BE2C (cell line): Measurements from ENCODE around the gene GINS2.

ENCODE experiments used
- DNase-seq: peaks from one replicate; pipeline ENCODE4 v3.0.0-alpha.2; 2020
- H3K27me3 ChIP-seq: fragments of 250-450 bp; sonication (Bioruptor Pico); 2 replicates; pipeline ENCODE4 v1.5.1; 2020; ENCODE audit warnings: mild to moderate bottlenecking
- H3K36me3 ChIP-seq: fragments of 250-450 bp; sonication (Bioruptor Pico); 2 replicates; pipeline ENCODE4 v1.5.1; 2020; ENCODE audit warnings: mild to moderate bottlenecking
- H3K4me1 ChIP-seq: fragments of 250-450 bp; sonication (Bioruptor Pico); 2 replicates; pipeline ENCODE4 v1.5.1; 2020
- H3K4me3 ChIP-seq: 2 replicates; pipeline ENCODE4 v1.5.1; 2011; ENCODE audit warnings: low read depth, low read length
- H3K9me3 ChIP-seq: fragments of 250-450 bp; sonication (Bioruptor Pico); 2 replicates; pipeline ENCODE4 v1.5.1; 2020
- TF ChIP-seq, protein P1 (sequence below): IDR thresholded peaks from 2 replicates; pipeline ENCODE4 v1.5.1; 2012; ENCODE audit warnings: mild to moderate bottlenecking, low read depth, low read length

Gene GINS2

DNA sequence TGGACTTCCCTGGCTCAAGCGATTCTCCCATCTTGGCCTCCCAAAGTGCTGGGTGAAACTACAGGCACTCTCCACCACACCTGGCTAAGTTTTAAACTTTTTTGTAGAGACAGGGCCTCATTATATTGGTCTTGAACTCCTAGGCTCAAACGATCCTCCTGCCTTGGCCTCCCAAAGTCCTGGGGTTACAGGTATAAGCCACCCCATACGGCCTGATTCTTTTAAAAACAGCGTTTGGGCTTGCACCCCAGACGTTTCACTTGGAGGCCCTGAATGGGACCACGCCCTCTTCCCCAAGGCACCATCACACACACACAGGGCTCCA lies 29.4 kb upstream of the GINS2 start:
- Histone ChIP-seq H3K27me3 (no peaks in the 10 kb centered on the region), H3K4me3 (no peak overlapping the region)

DNA sequence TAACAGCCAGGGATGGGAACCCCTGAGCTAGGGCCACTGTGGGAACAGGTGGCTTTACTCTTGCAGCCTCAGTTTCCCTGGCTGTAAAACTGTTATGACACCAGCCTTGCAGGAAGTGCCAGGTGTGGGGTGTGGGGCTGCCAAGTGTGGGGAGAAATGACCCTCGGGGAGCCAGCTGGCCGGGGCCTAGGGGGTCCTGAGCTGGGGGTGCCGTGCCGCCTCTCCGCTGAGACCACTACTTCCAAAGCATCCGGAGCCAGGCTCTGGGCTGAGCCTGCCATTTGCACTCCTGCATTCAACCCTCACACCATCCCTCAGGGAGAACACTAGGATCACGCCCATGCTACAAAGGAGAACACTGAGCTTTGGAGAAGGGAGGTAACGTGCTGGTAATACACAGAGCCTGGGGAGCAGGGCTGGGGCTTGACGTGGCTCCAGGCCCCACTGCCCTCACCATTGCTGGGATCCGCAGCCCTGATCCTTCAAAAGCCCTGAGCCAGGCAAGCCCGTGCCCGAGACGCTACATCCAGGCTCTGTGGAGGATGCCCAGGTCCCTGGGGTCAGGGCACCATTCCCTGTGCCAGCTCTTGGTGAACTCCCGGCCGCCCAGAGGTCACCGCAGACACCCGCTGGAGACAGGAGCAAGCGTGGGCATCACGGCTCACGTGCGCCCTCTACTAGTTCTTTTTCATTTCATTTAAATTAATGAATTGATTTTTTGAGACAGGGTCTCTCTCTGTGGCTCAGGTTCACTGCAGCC lies 28.8 kb upstream of the GINS2 start:
- Histone ChIP-seq H3K27me3 (no peaks in the 10 kb centered on the region), H3K4me1 (peaks cover 11% of the 10 kb centered on the region), H3K4me3 (no peak overlapping the region), H3K36me3 (no peaks in the 10 kb centered on the region), H3K9me3 (no peaks in the 10 kb centered on the region)
- TF ChIP-seq, protein P1, sequence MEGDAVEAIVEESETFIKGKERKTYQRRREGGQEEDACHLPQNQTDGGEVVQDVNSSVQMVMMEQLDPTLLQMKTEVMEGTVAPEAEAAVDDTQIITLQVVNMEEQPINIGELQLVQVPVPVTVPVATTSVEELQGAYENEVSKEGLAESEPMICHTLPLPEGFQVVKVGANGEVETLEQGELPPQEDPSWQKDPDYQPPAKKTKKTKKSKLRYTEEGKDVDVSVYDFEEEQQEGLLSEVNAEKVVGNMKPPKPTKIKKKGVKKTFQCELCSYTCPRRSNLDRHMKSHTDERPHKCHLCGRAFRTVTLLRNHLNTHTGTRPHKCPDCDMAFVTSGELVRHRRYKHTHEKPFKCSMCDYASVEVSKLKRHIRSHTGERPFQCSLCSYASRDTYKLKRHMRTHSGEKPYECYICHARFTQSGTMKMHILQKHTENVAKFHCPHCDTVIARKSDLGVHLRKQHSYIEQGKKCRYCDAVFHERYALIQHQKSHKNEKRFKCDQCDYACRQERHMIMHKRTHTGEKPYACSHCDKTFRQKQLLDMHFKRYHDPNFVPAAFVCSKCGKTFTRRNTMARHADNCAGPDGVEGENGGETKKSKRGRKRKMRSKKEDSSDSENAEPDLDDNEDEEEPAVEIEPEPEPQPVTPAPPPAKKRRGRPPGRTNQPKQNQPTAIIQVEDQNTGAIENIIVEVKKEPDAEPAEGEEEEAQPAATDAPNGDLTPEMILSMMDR: peak; percentile 63
- DNase-seq: peak; percentile 81

More for the DNA sequence above, 29.4 kb upstream of the GINS2 start:
- no peak for DNase-seq
- Histone ChIP-seq H3K4me1 (peaks cover 11% of the 10 kb centered on the region), H3K36me3 (no peaks in the 10 kb centered on the region), H3K9me3 (no peaks in the 10 kb centered on the region)
- TF ChIP-seq, protein P1: no peak

DNA sequence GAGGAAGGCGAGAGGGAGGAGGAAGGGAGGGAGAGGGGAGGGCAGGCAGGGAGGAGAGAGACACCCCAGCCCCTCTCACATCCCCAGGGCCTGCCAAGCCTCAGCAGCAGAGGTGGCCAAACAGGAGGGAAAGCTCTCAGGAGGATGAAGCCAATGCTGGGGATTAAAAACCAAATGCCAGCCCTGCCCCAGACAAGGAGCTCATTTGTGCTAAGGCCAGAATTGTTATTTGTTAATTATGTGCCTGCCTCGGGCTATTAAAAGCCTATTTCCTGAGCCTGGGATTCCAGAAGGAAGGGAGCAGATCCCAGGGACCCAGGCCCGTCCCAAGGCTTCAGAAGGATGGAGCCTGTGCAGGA lies 27.9 kb upstream of the GINS2 start:
- TF ChIP-seq, protein P1: no peak
- H3K27me3 ChIP-seq: no peaks in the 10 kb centered on the region
- DNase-seq: peak; percentile 44

DNA sequence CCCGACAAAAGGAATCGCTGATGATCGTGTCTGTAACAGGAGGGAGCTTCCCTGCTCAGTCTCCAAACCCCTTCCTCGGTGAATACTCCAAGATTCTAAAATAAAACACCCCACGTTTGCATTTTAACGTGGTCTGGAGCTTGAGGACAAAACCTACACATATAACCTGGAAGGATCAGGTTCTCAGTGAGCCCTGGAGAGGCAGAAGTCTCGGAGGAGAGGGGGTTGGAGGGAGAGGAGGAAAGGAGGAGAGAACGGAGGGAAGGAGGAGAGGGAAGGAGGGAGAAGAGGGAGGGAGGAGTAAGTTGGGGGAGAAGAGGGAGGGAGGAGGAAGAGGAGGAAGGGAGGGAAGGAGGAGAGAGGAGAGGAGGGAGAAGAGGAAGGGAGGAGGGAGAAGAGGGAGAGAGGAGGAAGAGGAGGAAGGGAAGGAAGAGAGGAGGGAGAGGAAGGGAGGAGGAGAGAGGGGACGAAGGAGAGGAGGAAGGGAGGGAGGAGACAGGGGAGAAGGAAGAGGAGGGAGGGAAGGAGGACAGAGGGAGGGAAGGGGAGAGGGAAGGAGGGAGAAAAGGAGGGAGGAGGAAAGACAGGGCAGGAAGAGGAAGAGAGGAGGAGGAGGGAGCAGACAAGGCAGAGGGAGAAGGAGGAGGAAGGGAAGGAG lies 27.4 kb upstream of the GINS2 start:
- TF ChIP-seq, protein P1: no peak
- DNase-seq: no peak
- Histone ChIP-seq H3K4me1 (peaks cover 11% of the 10 kb centered on the region), H3K4me3 (no peak overlapping the region), H3K9me3 (no peaks in the 10 kb centered on the region; the same call in 1 of the 2 replicates), H3K27me3 (no peaks in the 10 kb centered on the region), H3K36me3 (no peaks in the 10 kb centered on the region)

More for the DNA sequence above, 27.9 kb upstream of the GINS2 start:
- H3K4me1 ChIP-seq: peaks cover 11% of the 10 kb centered on the region
- H3K36me3 ChIP-seq: no peaks in the 10 kb centered on the region
- H3K4me3 ChIP-seq: no peak overlapping the region
- no peaks in the 10 kb centered on the region; the same call in 1 of the 2 replicates for H3K9me3 ChIP-seq

DNA sequence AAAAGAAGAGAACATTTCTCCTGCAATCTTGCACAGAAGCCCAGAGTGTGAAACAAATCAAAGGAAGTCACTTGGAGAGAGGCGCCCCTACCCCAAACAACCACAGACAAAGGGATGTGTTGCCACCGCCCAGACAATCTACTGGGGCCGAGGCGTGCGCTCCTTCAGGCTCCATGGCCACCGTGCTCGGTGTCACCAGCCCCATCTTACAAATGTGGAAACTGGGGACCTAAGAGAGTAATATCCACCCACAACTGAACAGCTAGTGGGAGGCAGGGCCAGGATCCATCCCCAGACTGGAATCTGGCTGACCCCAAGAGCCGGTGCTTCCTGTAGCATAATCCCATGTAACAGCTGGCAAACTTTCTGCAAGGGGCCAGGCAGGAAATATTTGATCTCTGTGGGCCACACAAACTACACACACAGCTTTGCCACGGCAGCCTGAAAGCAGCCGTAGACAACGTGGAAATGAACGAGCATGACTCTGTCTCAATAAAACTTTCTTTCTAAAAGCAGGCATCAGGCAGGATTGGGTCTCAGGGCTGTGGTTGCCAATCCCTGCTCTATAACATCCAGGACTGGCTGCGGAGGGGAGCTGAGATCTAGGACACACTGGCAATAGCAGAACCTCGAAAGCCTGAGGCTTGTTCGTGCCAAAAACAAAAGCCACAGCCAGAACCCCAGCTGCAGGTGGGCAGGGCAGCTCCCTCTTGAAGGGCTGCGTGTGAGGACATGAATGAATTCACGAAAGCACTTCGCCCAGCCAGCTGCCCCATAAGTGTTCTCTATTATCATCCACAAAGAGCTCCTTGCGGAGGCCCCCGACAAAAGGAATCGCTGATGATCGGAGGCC lies 26.6 kb upstream of the GINS2 start:
- no peaks in the 10 kb centered on the region for H3K27me3 ChIP-seq
- peaks cover 11% of the 10 kb centered on the region for H3K4me1 ChIP-seq
- no peak overlapping the region for H3K4me3 ChIP-seq
- TF ChIP-seq, protein P1: no peak
- no peaks in the 10 kb centered on the region; the same call in 1 of the 2 replicates for H3K9me3 ChIP-seq
- no peak for DNase-seq
- H3K36me3 ChIP-seq: no peaks in the 10 kb centered on the region
